HepG2 (cell line): ENCODE measurements around the gene ARMC2. TPM values are rescaled to one million over a fixed set of nuclear protein-coding genes. Genes with fewer than 3 reads are reported as not detected.

Source experiments
- ATAC-seq: fragments of 200-7000 bp; cut with Tn5 transposase; 3 replicates; pipeline ENCODE4 v1.9.1; 2020; ENCODE audit warnings: mild to moderate bottlenecking, moderate library complexity
- BruUV-seq: library from RNA; stranded (reverse); fragments of 400-500 nt; replicated peaks from 2 replicates; lab custom pipeline; 2021; lab: Mats Ljungman, UMichigan
- CTCF ChIA-PET: fragments of 300-600 bp; formaldehyde crosslinking; extraction: SDS; loops from one replicate; lab custom pipeline; 2021; ENCODE audit warnings: low total read pairs, inconsistent platforms, low intra/inter-chr PET ratio; lab: Yijun Ruan, JAX
- POLR2A ChIA-PET: fragments of 350-600 bp; sonication (Branson Sonifier 250); formaldehyde crosslinking; loops from one replicate; lab custom pipeline; 2020; ENCODE audit warnings: antibody characterized with exemption, inconsistent platforms; lab: Yijun Ruan, JAX
- DNase-seq: peaks from one replicate; pipeline ENCODE4 v3.0.0-alpha.2; 2015; ENCODE audit warnings: low spot score
- FAIRE-seq: peaks from 3 replicates; lab custom pipeline; 2011; peaks lifted over from hg19 to GRCh38; lab: Jason Lieb, UNC
- H2AFZ ChIP-seq: one replicate; pipeline ENCODE4 v1.6.1; 2011; ENCODE audit warnings: low read length, inconsistent platforms
- H3K27ac ChIP-seq: fragments of 300-600 bp; 3 replicates; pipeline ENCODE4 v1.8.0; 2011; ENCODE audit warnings: mixed run types, mild to moderate bottlenecking, mixed read lengths, low read length, inconsistent platforms; ENCODE audit not compliant: insufficient read depth; ENCODE audit errors: extremely low read length
- H3K27me3 ChIP-seq, 2 experiments: fragments of 200-600 bp in 1 of 2; 2 replicates in 1 of 2; 3 replicates in 1 of 2; pipeline versions ENCODE4 v1.6.0 to v1.8.0; 2011; ENCODE audit warnings: low read length in 2 of 2, mild to moderate bottlenecking in 2 of 2, moderate library complexity in 2 of 2, inconsistent platforms in 1 of 2; ENCODE audit not compliant: insufficient read depth in 2 of 2, control insufficient read depth in 1 of 2
- H3K36me3 ChIP-seq, 2 experiments: fragments of 200-600 bp in 1 of 2; replicated peaks in 1 of 2; 2 replicates in 1 of 2; 3 replicates in 1 of 2; pipeline versions ENCODE4 v1.5.1 to v1.8.0; 2011; ENCODE audit warnings: low read length in 2 of 2, inconsistent platforms in 1 of 2; ENCODE audit not compliant: insufficient read depth in 2 of 2, control insufficient read depth in 1 of 2
- H3K4me1 ChIP-seq: 2 replicates; pipeline ENCODE4 v1.5.1; 2012; ENCODE audit warnings: low read length, inconsistent platforms; ENCODE audit not compliant: insufficient read depth
- H3K4me2 ChIP-seq: 2 replicates; pipeline ENCODE4 v1.6.0; 2011; ENCODE audit warnings: low read depth, low read length, inconsistent platforms
- H3K4me3 ChIP-seq, 3 experiments: fragments of 200-600 bp in 1 of 3; sonication (generic), shearing (Covaris generic) in 1 of 3; replicated peaks in 1 of 3; 2 replicates each; pipeline ENCODE4 v1.5.1; 2011 to 2016; ENCODE audit warnings: low read length in 3 of 3, inconsistent platforms in 2 of 3, low read depth in 2 of 3, mild to moderate bottlenecking in 2 of 3, control low read depth in 1 of 3, mixed read lengths in 1 of 3; ENCODE audit not compliant: insufficient read depth in 1 of 3
- H3K79me2 ChIP-seq: one replicate; pipeline ENCODE4 v1.6.1; 2011; ENCODE audit warnings: low read length, inconsistent platforms; ENCODE audit not compliant: insufficient read depth
- H3K9ac ChIP-seq: 2 replicates; pipeline ENCODE4 v1.6.0; 2011; ENCODE audit warnings: mild to moderate bottlenecking, low read depth, low read length, inconsistent platforms; ENCODE audit not compliant: insufficient read depth
- H3K9me3 ChIP-seq: 2 replicates; pipeline ENCODE4 v1.5.1; 2012; ENCODE audit warnings: mild to moderate bottlenecking, low read length
- H4K20me1 ChIP-seq: 2 replicates; pipeline ENCODE4 v1.6.0; 2011; ENCODE audit warnings: inconsistent platforms, mild to moderate bottlenecking, low read length, moderate library complexity; ENCODE audit not compliant: insufficient read depth
- CENPX ChIP-seq: sonication (generic); formaldehyde crosslinking; IDR thresholded peaks from 2 replicates; pipeline ENCODE4 v1.9.0; 2021; ENCODE audit warnings: mild to moderate bottlenecking, missing genetic modification reagents, moderate library complexity
- HOXA7 ChIP-seq: sonication (generic); formaldehyde crosslinking; IDR thresholded peaks from 2 replicates; pipeline ENCODE4 v1.8.1; 2022; ENCODE audit warnings: mild to moderate bottlenecking, missing genetic modification reagents, moderate library complexity
- KAT7 ChIP-seq: IDR thresholded peaks from 2 replicates; pipeline ENCODE4 v1.6.1; 2018; ENCODE audit warnings: borderline replicate concordance, missing compliant biosample characterization
- KDM2A ChIP-seq: sonication (generic); formaldehyde crosslinking; IDR thresholded peaks from 2 replicates; pipeline ENCODE4 v1.4.0; 2020; ENCODE audit warnings: low read depth, missing genetic modification reagents, borderline replicate concordance
- KLF15 ChIP-seq: sonication (generic); formaldehyde crosslinking; IDR thresholded peaks from 2 replicates; pipeline ENCODE4 v1.8.1; 2023; ENCODE audit warnings: borderline replicate concordance, mild to moderate bottlenecking, inconsistent platforms, missing genetic modification reagents, mixed read lengths
- MYNN ChIP-seq: sonication (generic); formaldehyde crosslinking; IDR thresholded peaks from 2 replicates; pipeline ENCODE4 v1.4.0; 2020; ENCODE audit warnings: mild to moderate bottlenecking, low read depth, missing genetic modification reagents
- RNF2 ChIP-seq: fragments of 450-650 bp; conservative IDR thresholded peaks from 2 replicates; pipeline ENCODE4 v1.6.1; 2016; ENCODE audit warnings: low read depth
- SAP130 ChIP-seq: IDR thresholded peaks from 2 replicates; pipeline ENCODE4 v1.6.1; 2016; ENCODE audit warnings: low read depth
- SCMH1 ChIP-seq: sonication (generic); formaldehyde crosslinking; IDR thresholded peaks from 2 replicates; pipeline ENCODE4 v1.9.0; 2021; ENCODE audit warnings: missing genetic modification reagents, mild to moderate bottlenecking, borderline replicate concordance
- SIX1 ChIP-seq: sonication (generic); formaldehyde crosslinking; IDR thresholded peaks from 2 replicates; pipeline ENCODE4 v1.4.0; 2020; ENCODE audit warnings: missing genetic modification reagents, borderline replicate concordance
- USF2 ChIP-seq, 2 experiments: sonication (generic) in 1 of 2; formaldehyde crosslinking in 1 of 2; IDR thresholded peaks; 2 replicates each; pipeline versions ENCODE4 v1.5.1 to v1.6.1; 2011 to 2020; ENCODE audit warnings: borderline replicate concordance in 1 of 2, low read depth in 1 of 2, low read length in 1 of 2, mild to moderate bottlenecking in 1 of 2, missing genetic modification reagents in 1 of 2, moderate library complexity in 1 of 2
- ZBTB3 ChIP-seq: sonication (generic); formaldehyde crosslinking; IDR thresholded peaks from 2 replicates; pipeline ENCODE4 v1.4.0; 2020; ENCODE audit warnings: low read depth, mild to moderate bottlenecking, moderate library complexity, missing genetic modification reagents, borderline replicate concordance
- ZFP37 ChIP-seq: sonication (generic); formaldehyde crosslinking; IDR thresholded peaks from 2 replicates; pipeline ENCODE4 v1.4.0; 2020; ENCODE audit warnings: missing genetic modification reagents, borderline replicate concordance
- ZNF292 ChIP-seq: sonication (generic); formaldehyde crosslinking; IDR thresholded peaks from 2 replicates; pipeline ENCODE4 v1.8.1; 2022; ENCODE audit warnings: mild to moderate bottlenecking, low read depth, missing genetic modification reagents, borderline replicate concordance
- ZNF550 ChIP-seq: sonication (generic); formaldehyde crosslinking; IDR thresholded peaks from 2 replicates; pipeline ENCODE4 v1.4.0; 2020; ENCODE audit warnings: mild to moderate bottlenecking, missing genetic modification reagents, borderline replicate concordance
- ZNF7 ChIP-seq: IDR thresholded peaks from 2 replicates; pipeline ENCODE4 v1.6.1; 2016; ENCODE audit warnings: missing biosample characterization, missing genetic modification reagents
- ZNF782 ChIP-seq: sonication (generic); formaldehyde crosslinking; IDR thresholded peaks from 2 replicates; pipeline ENCODE4 v1.4.0; 2020; ENCODE audit warnings: missing genetic modification reagents, mild to moderate bottlenecking, borderline replicate concordance
- ZNF878 ChIP-seq: sonication (generic); formaldehyde crosslinking; IDR thresholded peaks from 2 replicates; pipeline ENCODE4 v1.8.1; 2023; ENCODE audit warnings: mild to moderate bottlenecking, missing genetic modification reagents, moderate library complexity
- ZUFSP ChIP-seq: sonication (generic); formaldehyde crosslinking; IDR thresholded peaks from 2 replicates; pipeline ENCODE4 v1.9.0; 2021; ENCODE audit warnings: missing genetic modification reagents, mild to moderate bottlenecking, borderline replicate concordance
- ZXDC ChIP-seq: sonication (generic); formaldehyde crosslinking; IDR thresholded peaks from 2 replicates; pipeline ENCODE4 v1.5.0; 2020; ENCODE audit warnings: mild to moderate bottlenecking, missing genetic modification reagents
- WGBS: methylation state at CpG from one replicate; pipeline ENCODE4 v1.1.6; 2017; ENCODE audit warnings: low lambda C conversion rate; 5-methylcytosine and 5-hydroxymethylcytosine counted together
- in situ Hi-C: cut with HindIII; loops from 2 replicates; pipeline ENCODE4 v1.10.0; 2017; ENCODE audit warnings: low pct_unique_long_range_greater_than_20kb; ENCODE audit not compliant: extremely low pct_ligation_motif_present
- intact Hi-C: fragments of 100-400 bp; cut with micrococcal nuclease; formaldehyde crosslinking; loops from one replicate; pipeline ENCODE4 v1.10.0; 2022; ENCODE audit not compliant: unreplicated experiment
- polyA plus RNA-seq, 8 experiments: library from polyadenylated mRNA; depleted of rRNA in 3 of 8; stranded (reverse) in 7 of 8; unstranded in 1 of 8; fragments of >200 nt; fragmentation: Illumina TruSeq in 4 of 8; extraction: Trizol in 4 of 8; gene quantifications; 2 replicates each; pipeline versions ENCODE4 v1.2.1 to v1.2.3, GENCODE V29; 2011 to 2016; ENCODE audit warnings: low read depth in 4 of 8, missing spikeins in 1 of 8, mixed read lengths in 1 of 8; ENCODE audit not compliant: insufficient read depth in 1 of 8
- total RNA-seq, 5 experiments: library from RNA; depleted of rRNA; stranded (reverse); fragments of >200 nt; fragmentation: Illumina TruSeq; extraction: Trizol; gene quantifications; 2 replicates each; pipeline ENCODE4 v1.2.3, GENCODE V29; 2016; ENCODE audit warnings: low read depth in 1 of 5

The ARMC2 gene
- total and polyA plus RNA-seq, 2 of the 13 experiments (the other 11 are each of a cell fraction or from before 2014, with no cell fraction given) = 1.4 to 3.2 TPM

GRCh38 chr6:108872575-108872974 lies 24.4 kb downstream of the ARMC2 start:
- H3K4me2 ChIP-seq = no peak overlapping the region
- H3K4me1 ChIP-seq = no peaks in the 10 kb centered on the region
- TF ChIP-seq MYNN = no peak
- TF ChIP-seq ZNF292 = no peak
- TF ChIP-seq KDM2A = no peak
- no peak for TF ChIP-seq CENPX (CRISPR knock-in tag)
- TF ChIP-seq KLF15 (CRISPR knock-in tag) = no peak
- no peak for TF ChIP-seq ZNF7 (CRISPR knock-in tag)
- no peak for TF ChIP-seq RNF2
- no peak for TF ChIP-seq ZFP37 (CRISPR knock-in tag)
- no peak for TF ChIP-seq ZNF878
- TF ChIP-seq ZNF782 (CRISPR knock-in tag) = no peak
- TF ChIP-seq ZUFSP (CRISPR knock-in tag) = no peak
- TF ChIP-seq HOXA7 (CRISPR knock-in tag) = no peak
- no peak for TF ChIP-seq ZBTB3
- no peak for TF ChIP-seq SCMH1 (CRISPR knock-in tag)
- no peak for TF ChIP-seq ZXDC (CRISPR knock-in tag)
- TF ChIP-seq USF2 (IDR thresholded peaks at IDR 0.05; ENCODE audit: low read depth, low read length) = no peak
- no peak for TF ChIP-seq USF2 (CRISPR knock-in tag; IDR thresholded peaks at IDR 0.05; ENCODE audit: borderline replicate concordance)
- no peak for TF ChIP-seq KAT7
- TF ChIP-seq SAP130 = no peak
- no peak for TF ChIP-seq SIX1 (CRISPR knock-in tag)
- no peak for TF ChIP-seq ZNF550 (CRISPR knock-in tag)
- ChIA-PET POLR2A (no interaction called here), CTCF (no interaction called here)
- FAIRE-seq (no peak), DNase-seq (no peak), ATAC-seq (no peak)
- H3K36me3 ChIP-seq = no peaks in the 10 kb centered on the region
- H3K9ac ChIP-seq = no peak overlapping the region
- no TSS peak for BruUV-seq
- in situ Hi-C loops (no loop called here), intact Hi-C loops (no loop called here)
- no peaks in the 10 kb centered on the region for H3K9me3 ChIP-seq
- H3K4me3 ChIP-seq = no peak overlapping the region
- no peaks in the 10 kb centered on the region for H3K79me2 ChIP-seq
- no peaks in the 10 kb centered on the region for H3K27me3 ChIP-seq
- 82% methylated on average over 3 of the region's 3 CpGs for WGBS
- H2AFZ ChIP-seq = no peak overlapping the region
- no peaks in the 10 kb centered on the region for H4K20me1 ChIP-seq
- no peak overlapping the region for H3K27ac ChIP-seq
